GM18951 (cell line): Measurements from ENCODE around the gene WNK1.
"Not testable (repeated sequence)": the region's sequence is repeated elsewhere in the genome, so short reads cannot be mapped to it uniquely, and the experiment has no call there.

Experiments
- POLR2A ChIP-seq: IDR thresholded peaks from 4 replicates; pipeline ENCODE4 v1.6.1; 2011; ENCODE audit warnings: mild to moderate bottlenecking; ENCODE audit not compliant: insufficient read length, insufficient read depth; ENCODE audit errors: extremely low read depth
- in situ Hi-C: fragments of 300-500 bp; cut with MboI; formaldehyde crosslinking; loops from one replicate; pipeline ENCODE4 v1.12.0; 2022; ENCODE audit warnings: low sequenced_read_pairs, mixed read lengths, inconsistent platforms; ENCODE audit not compliant: unreplicated experiment

WNK1 gene

DNA sequence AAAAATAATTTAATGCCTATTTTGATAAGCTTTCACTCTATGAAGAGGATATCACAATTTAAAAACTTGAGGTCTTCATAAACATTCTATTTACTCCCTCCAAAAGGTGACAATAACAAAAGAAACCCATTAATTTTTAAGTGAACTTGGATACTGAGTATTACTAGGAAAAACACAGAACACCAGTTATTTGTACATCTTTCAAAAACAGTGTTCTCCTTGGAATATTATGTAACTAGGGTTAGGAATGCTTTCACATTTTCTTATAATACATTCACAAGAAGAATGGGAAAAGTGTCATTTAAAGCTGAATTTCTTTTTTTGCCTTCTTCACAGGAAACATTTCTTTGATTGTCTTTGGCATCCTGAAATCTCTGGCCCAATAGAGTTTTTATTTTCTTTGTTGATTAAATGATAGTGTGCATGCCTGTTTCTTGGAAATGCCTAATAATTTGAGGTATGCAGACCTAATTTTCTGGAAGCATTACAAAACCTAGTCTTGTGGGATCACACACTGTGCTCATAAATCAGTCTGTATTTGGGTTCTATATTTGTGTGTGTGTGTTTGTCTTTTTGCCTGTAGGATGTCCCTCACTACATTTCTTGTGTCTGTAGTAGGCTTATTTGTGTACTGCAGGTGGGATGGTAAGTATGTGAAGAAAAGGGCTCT is 76.5 kb downstream of the WNK1 start:
- TF ChIP-seq POLR2A, result no peak
- in situ Hi-C loops, result no loop called here

- in situ Hi-C loops, result no loop called here
These were observed 77.9 kb downstream of the WNK1 start for GRCh38 chr12:830111-830867.

DNA sequence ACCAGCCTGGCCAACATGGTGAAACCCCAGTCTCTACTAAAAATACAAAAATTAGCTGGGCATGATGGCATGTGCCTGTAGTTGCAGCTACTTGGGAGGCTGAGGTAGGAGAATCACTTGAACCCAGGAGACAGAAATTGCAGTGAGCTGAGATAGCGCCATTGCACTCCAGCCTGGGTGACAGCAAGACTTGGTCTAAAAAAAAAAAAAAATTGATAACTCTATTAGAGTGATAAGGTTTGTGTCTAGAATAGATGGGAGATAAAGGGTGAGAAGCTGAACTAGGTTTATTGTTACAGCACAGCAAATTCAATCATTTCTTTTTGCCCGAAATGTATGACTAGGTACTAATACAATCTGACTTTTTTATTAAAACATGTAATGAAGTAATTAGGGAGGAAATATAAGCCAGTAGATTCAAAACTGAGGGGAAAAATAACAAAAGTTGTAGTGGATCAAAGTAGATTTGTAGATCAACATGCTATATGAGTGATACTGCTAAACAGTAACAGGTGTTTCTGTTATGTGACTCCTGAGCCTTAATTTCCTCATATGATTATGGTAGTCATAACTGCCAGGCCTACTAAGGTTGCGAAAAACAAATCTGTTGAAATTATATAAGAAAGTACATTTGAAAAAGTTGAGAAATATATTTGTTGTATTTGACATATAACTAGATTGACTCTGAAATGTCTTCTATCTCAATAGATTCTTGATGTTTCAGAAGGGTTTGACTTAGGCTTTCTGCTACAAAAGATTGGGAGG is 83.6 kb downstream of the WNK1 start:
- in situ Hi-C loops, result no loop called here
- TF ChIP-seq POLR2A, result no peak

More at GRCh38 chr12:830111-830867, 77.9 kb downstream of the WNK1 start:
- no peak for TF ChIP-seq POLR2A

DNA sequence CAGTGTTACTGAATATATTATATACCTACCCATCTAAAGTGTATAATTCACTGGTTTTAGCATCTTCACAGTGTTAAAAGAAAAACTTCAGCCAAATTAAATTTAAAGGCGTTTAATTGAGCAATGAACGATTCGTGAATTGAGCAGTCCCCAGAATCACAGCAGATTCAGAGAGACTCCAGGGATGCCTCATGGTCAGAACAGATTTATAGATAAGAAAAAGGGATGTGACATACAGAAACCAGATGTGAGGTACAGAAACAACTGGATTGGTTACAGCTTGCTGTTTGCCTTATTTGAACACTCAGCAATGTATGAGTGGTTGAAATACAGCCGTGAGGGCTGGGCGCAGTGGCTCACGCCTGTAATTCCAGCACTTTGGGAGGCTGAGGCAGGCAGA is 84.6 kb downstream of the WNK1 start:
- in situ Hi-C loops, result no loop called here
- no peak for TF ChIP-seq POLR2A

DNA sequence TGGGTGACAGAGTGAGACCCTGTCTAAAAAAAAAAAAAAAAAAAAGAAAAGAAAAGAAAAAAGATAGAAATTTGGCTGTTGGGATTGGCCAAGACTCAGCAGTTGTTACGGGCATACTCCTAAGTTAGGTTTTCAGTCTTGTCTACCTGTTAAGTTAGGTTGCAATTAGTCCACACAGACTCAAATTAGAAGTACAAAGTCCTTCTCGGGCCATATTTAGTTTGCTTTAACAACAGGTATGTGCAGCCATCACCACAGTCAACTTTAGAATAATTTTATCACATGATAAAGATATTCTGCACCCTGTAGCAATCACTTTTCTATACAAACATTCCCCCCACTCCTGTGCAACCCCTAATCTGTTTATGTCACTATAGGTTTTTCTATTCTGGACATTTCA is 85.2 kb downstream of the WNK1 start:
- TF ChIP-seq POLR2A, result no peak

DNA sequence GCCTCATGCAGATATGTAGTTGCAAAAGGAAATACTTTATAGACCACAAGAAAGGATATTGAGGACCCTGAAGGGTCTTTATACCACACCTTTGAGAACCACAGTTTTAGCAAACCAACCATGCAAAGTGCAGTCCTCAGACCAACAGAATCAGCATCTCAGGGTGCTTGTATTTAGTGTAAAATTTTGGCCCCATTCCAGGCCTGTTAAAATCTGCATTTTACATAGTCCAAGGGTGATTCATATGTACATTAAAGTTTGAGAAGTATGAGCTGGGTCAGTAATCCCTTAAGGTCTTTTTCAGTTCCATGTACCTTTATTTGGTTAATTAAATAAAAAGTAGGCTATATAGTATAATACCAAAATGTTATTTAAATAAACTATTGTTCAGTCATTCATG is 91.2 kb downstream of the WNK1 start:
- no peak for TF ChIP-seq POLR2A
- in situ Hi-C loops, result no loop called here

More for the DNA sequence above, 85.2 kb downstream of the WNK1 start:
- in situ Hi-C loops, result no loop called here

DNA sequence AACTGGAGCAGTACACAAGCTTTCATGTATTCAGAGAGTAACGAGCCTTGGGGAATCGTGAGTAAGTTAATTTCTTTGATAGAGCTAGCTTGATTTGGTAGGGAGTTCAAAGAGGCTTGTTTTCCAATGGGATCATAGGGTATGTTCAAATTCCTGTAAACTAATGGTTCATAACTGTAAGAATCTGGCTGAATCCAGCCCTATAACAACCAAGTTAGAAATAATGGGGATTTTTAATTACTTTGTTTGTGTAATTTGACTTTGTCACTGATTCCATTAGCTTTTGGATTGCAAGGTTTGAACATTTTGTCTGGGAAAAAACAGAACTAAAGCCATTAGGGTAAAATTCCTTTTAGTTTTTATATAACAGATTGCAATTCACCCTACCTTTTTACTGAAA is 94.0 kb downstream of the WNK1 start:
- no peak for TF ChIP-seq POLR2A
- in situ Hi-C loops, result no loop called here

DNA sequence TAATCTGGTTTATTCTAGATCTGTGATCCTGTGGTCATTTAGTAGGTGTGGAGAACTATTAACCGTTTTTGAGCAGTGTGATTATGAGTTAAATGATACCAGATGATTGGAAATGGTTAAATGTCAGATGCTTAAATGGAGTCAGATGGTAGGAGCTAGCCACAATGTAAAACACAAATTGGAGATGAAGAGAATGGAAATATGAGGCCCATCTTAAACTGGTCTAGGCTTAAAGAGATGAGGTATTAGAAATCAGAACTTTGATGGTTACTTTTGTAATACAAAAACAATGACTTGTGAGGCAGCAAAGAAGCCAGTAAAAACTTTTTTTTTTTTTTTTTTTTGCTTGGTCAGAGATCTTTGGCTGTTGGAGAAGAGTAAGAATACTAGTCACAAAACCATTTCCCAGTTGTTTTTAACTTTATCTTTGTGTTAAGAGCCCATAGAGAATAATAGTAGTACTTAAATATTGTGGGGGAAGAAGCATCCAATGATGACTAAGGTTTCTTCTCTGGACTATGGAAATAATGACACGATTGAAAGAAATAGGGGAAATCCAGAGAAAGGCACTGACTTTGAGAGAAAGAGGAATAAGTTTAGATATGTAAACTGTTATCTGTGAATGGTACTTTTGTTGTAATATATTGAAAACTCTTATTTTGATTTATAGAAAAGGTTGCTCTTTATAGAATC is 95.9 kb downstream of the WNK1 start:
- in situ Hi-C loops, result no loop called here
- TF ChIP-seq POLR2A, result no peak

DNA sequence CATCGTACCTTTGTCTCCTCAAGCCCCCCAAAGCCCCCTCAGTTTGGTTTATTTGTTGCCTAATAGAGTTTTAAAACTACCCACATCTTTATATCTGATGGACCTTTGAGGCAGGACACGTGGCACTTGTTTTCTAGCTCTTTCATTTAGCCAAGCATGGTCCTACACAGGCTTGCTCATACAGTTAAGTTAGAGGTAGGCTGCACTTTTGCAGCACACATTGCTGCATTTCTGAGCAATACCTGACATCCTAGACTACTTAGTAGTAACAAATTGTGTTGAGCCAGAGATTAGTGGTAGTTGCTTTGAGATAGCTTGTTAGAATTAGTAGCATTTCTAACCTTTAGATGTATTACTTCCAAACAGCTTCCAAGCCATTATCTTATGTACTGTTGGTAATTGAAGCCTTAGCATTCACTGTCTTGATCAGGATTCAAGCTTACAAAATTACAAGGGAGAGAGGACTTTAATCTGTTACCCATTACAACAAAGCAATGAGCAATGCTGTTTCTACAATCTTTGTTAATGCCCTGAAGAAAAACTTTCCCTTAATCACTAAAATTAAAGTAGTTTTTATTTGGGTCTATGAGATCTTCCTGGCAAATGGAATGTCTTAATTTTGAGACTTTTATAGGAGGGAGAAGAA is 96.6 kb downstream of the WNK1 start:
- no peak for TF ChIP-seq POLR2A
- in situ Hi-C loops, result no loop called here

DNA sequence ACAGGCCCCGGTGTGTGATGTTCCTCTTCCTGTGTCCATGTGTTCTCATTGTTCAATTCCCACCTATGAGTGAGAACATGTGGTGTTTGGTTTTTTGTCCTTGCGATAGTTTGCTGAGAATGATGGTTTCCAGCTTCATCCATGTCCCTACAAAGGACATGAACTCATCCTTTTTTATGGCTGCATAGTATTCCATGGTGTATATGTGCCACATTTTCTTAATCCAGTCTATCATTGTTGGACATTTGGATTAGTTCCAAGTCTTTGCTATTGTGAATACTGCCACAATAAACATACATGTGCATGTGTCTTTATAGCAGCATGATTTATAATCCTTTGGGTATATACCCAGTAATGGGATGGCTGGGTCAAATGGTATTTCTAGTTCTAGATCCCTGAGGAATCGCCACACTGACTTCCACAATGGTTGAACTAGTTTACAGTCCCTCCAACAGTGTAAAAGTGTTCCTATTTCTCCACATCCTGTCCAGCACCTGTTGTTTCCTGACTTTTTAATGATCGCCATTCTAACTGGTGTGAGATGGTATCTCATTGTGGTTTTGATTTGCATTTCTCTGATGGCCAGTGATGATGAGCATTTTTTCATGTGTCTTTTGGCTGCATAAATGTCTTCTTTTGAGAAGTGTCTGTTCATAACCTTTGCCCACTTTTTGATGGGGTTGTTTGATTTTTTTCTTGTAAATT is 97.5 kb downstream of the WNK1 start:
- in situ Hi-C loops, result not testable (repeated sequence)

DNA sequence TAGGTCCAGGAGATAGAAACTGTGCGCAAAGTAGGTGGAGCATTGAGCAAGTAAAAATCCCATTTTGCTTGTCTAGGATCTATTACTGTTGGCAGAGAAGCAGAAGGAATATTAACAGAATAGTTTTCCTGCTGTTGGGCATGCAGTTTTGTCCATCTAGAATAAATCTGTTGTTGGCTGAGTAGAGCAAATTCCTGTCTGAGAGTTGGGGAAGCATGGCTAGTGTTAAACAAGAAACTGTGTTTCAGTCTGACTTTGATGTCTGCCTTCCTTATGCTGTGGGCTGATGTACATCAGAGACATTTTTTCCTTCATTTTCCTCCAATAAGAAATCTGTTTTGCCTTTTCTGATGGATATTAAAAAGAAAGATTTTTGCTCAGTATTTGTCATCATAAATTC is 99.0 kb downstream of the WNK1 start:
- in situ Hi-C loops, result no loop called here
- no peak for TF ChIP-seq POLR2A

DNA sequence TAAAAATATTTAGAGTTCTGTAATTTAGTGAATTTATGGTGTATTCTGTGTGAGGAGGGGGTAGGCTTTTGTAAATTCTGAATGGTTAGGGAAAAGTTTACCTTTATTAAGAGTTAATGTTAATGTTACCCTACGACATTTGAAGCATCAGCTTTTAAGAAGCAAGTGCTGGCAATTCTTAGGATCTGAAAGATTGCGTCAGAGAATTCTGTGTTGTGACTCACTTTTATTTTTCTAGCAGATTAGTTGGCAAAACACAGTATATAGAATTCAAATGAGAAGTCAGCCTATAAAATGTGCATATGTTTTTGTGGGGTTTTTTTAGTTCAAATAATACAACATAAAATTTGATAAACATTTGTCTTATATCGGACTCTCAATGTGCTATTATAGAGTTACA is 99.5 kb downstream of the WNK1 start:
- no peak for TF ChIP-seq POLR2A
- in situ Hi-C loops, result no loop called here
